HG03469 (cell line): ENCODE results near the gene SNAP23.
A peak's percentile ranks its signal among the peaks of the same experiment; 100 is the strongest.
"Not testable (repeated sequence)": the region's sequence is repeated elsewhere in the genome, so short reads cannot be mapped to it uniquely, and the experiment has no call there.

ENCODE experiments used
- ATAC-seq: cut with Tn5 transposase; IDR thresholded peaks from one replicate; pipeline ENCODE4 v1.9.1; 2021; ENCODE audit warnings: mild to moderate bottlenecking, moderate library complexity, moderate number of reproducible peaks; ENCODE audit not compliant: unreplicated experiment

Gene SNAP23

DNA sequence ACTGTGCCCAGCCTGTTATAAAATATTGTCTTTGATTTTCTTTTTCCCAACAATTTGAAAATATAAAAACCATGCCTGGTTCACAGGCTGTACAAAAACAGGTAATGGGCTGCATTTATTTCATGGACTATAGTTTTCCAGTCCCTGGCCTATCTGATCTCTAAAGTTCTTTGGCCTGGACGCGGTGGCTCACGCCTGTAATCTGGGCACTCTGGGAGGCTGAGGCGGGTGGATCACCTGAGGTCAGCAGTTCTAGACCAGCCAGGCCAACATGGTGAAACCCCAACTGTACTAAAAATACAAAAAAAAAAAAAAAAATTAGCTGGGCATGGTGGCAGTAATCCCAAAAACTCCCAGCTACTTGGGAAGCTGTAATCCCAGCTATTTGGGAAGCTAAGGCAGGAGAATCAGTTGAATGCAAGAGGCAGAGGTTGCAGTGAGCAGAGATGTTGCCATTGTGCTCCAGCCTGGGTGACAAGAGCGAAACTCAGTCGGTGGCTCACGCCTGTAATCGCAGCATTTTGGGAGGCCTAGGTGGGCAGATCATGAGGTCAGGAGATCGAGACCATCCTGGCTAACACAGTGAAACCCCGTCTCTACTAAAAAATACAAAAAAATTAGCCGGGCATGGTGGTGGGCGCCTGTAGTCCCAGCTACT is 61.2 kb downstream of the SNAP23 start:
- ATAC-seq = not testable (repeated sequence)

DNA sequence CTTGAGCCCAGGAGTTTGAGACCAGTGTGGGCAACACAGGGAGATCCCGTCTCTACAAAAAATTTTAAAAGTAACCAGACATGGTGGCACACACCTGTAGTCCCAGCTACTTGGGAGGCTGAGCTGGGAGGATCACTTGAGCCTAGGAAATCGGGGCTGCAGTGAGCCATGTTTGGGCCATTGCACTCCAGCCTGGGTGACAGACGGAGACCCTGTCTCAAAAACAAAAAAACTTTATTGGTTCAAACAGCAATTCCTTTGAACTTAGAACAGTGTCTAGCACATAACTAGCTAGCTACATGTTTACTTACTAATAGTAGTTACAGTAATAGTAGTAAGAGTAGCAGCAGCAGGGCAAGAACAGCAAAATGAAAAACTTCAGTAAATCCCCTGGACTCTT is 63.3 kb downstream of the SNAP23 start:
- ATAC-seq = no peak

DNA sequence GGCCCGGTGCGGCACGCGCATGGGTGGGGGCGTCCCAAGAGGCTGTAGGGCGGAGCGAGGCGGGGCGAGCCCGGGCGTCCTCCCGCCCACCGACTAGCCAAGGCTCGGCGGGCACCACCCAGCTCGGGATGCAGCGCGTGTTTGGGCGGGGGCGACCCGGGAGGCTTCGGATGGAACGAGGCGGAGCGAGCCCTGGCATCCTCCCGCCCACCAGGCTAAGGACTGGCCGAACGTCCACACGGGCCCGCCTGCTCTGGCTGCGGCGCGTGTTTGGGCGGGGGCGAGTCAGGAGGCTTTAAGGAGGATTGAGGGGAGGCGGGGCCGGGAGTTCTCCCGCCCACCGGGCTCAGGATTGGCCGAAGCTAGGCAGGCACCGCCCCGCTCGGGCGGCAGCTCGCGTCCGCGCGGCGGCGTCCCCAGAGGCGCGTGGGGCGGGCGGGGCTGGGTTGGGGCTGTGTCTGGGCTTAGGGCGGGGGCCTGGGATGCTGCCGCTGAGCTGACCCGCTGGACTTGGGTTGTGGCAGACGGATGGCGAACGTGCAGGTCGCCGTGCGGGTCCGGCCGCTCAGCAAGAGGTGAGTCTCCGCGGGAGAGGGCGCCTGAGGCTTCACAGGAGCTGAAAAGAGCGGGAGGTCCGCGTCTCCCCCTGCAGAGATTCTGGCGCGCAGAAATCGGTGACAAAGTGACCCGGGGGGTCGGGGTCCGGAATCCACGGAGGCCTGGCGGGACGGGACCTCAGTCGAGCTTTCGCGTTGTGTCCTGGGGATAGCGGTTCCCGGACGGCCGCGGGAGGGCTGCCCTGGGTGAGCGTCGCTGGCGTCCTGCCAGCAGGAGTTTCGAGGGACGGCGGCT is 80.0 kb downstream of the SNAP23 start, which contains the start of gene STARD9:
STARD9 (plus strand) TSS at position 419 of the 852 bp plus-strand sequence; CDS start at position 529, 110 bp downstream.
- ATAC-seq = peak; percentile 77

DNA sequence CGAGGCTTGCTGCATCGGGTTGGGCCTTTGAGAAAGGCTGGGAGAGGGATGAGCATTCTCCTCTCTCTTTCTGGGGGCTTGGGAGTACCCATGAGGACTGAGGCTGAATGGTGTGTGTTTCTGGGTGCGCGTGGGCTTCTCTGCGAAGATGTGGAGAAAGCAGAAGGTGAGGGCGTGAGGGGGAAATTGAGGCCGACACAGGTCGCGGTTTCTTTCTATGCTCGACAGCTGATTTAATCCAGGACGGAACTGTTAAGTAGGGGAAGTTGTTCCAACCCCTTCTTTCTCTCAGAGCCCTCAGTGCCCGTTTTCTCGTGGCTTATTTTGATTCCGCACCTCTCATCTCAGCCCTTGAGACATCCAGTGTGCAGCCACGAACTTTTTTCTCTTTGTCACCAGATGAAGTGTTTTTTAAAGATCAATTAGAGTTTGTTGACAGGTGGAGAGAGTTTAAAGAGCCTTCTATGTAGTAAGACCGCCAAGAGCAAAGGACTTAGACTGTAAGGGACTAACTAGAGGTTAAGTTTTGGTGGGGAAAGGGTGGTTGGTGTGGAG is 80.7 kb downstream of the SNAP23 start:
- ATAC-seq = no peak

DNA sequence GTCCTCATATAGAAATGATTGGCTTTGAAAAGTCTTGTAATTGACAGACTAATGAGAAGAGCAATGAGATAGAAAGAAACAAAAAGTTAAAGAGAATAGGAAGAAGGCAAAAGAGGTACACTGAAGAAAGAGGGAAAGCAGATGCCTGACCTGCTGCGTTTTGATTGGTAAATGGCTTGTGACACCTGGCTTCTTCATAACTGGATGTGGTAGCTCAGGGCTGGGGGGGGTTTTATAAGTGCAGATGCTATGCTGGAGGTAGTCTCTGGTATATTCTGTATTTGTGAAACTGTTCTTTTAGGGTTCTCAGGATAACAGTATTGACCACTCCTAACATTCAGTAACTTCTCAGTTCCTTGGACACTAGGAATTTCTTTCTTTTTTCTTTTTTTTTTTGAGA is 81.3 kb downstream of the SNAP23 start:
- no peak for ATAC-seq

DNA sequence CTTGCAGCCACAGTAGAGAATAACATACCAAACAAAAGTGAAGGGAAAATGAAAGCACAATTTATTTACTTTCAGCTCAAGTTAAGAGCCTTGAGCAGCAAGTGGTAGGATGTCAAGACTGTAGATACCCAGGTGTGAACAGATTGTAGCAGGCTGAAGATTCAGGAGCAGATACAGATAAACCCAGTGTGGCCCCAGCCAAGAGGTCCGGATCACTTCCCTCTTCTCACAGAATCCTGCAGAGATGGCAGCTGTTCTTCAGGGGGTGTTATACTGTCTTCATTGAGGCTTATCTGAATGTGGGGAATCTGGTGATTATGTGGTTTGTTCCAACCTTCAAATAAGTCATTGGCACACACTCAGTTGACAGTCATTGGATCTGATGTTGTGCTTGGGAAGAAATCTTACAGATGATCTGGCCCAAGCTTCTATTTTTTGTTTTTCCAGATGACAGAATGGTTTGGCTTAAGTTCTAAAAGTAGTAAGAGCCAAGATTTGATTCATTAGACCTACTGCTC is 82.1 kb downstream of the SNAP23 start:
- no peak for ATAC-seq

DNA sequence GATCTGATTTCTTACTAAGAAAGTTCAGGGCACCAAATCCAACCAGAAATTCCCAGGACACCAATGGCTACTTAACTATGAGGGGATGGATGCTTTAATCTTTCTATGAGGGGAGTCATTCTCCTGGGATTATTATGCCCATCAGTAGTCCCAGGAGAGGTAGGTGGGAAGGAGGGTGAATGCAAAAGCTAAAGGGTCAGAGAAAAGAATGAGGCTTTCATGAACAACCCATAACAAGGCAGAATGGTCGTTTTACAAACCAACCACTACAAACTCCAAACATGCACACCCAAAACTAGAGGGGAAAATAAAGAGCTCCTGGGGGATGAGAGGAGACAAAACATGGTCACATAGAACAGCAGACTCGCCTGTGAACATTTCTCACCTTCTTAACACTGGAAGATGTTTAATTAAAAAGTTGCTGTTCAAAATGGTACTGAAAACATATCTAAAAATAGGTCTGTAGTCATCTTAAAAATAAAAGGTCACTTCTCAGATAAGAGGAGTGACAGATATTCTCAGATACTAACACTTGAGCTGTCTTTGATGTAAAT is 83.6 kb downstream of the SNAP23 start:
- no peak for ATAC-seq

DNA sequence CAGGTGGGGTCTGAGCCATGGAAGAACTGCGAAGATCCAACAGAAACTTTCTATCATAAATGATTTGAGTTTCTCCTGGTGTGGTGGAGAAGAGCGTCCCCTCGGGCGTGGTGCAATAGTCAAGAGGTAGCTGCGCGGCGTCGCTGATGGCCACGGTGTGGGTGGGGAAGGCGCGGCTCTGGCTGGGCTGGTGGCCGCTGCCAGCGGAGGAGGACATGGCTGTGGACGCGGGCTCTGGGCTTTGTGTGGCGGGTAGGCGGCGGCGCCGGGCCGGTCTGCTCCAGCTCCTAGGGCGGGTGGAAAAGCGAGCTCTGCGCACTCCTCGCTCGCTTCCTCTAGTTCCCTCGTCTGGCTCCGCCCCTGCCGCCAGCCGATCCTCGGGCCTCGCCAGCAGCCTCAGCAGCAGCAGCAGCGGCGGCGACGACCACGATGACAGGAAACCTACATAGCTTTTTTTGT is 85.9 kb downstream of the SNAP23 start:
- no peak for ATAC-seq
